Erythroblast (primary cell): Measurements from ENCODE around the gene CPXM1.

Source experiments
- DNase-seq, 2 experiments: peaks; one replicate each; lab custom pipeline; 2025; lab: John Stamatoyannopoulos, UW
- GATA1 ChIP-seq: IDR thresholded peaks from 2 replicates; pipeline ENCODE4 v1.6.1; 2011; ENCODE audit warnings: low read depth, mild to moderate bottlenecking, control low read depth, low read length, moderate library complexity
- POLR2A ChIP-seq: IDR thresholded peaks from 2 replicates; pipeline ENCODE4 v1.6.1; 2011; ENCODE audit warnings: mild to moderate bottlenecking, low read length

The CPXM1 gene

DNA sequence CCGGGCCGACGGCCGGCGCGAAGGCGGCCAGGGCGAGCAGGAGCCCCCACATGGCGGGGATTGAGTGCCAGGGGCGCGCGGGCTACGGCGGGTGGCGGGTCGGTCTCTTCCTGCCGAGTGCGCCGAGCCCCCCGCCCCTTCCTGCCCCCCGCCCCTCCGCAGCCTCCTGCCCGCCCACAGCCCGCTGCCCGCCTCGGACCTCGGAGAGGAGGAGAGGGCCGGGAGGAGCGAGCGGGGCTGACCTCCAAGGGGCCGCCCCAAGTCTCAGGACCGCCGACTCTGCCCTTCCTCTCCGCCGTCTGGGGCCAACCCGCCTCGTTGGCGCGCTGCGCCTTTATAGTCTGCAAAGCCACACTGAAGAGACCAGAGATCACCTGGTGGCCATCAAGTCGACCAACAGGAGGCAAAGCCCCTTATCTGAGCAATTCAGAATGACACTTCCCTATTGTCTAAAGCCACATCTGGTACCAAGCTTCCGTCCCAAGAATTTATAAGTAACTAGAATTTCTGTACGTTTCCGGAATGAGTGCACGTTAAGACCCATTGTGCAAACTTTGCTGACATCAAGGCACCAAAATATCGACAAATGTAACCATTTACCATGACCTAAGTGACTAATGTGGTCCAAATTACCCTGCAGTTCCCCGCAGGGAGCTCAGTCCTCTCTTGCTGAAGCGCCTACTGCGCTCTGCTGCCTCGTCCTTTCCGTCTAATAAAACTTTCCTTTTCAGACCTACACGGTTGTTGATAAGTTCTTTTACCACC is at the start of gene CPXM1:
CPXM1 (minus strand) TSS at position 107 of the 765 bp plus-strand sequence; CDS start at position 52, 55 bp downstream.
- TF ChIP-seq GATA1: no peak
- no peak for TF ChIP-seq POLR2A
- no peak for DNase-seq

DNA sequence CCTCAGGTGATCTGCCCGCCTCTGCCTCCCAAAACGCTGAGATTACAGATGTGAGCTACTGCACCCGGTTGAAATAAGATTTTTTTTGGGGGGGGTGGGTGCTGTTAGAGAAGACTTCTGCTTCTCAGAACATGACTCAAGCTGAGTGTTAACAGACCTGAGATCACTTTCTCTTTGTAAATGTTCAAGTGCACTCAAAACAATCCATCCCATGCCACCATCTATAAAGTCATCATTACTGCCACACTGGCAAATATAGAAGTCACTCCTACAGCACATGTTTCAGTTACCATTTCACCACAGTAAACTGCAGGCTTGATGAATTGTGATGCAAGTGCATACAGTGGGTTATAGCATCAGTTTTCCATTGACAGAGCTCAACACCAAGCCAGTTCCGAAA is 49.1 kb upstream of the CPXM1 start:
- no peak for DNase-seq

DNA sequence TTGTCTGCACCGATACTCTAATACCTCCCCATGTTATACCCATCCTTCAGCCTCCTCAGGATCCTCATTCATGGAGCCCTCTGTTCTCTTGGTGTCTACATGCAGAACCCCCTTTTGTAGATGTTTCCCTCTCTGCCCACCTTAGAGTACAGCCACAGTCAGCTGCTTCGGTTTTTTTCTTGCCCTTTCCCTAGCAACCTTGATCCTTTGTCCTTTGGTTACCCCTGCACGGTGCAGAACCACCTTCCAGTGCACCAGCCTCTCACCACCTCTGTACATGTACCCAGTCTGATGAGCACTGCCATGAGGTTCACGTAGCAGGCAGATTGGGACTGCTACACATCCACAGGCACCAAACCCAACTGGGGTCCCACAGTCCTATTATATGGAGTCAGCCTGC is 47.4 kb upstream of the CPXM1 start:
- DNase-seq: no peak

More for the DNA sequence above, 49.1 kb upstream of the CPXM1 start:
- no peak for TF ChIP-seq POLR2A
- TF ChIP-seq GATA1: no peak

DNA sequence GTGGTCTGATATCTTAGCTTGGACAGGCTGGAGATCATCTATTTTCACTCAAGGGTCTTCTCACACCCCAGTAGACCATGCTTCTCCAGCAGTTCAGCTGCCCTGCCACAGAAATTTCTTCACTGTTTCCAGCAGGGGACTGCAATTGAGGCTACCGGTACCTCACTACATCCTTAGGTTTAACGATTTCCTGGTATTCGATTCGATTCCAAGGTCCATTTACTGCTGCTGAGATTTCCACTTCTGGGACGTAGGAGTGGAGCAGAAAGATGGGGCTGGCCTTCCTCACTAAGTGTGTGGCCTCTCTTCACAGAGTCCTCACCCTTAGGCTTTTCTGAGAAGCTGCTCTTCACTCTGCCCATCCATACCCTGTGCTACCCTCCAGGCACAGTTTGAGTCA is 46.3 kb upstream of the CPXM1 start:
- TF ChIP-seq GATA1: no peak
- no peak for TF ChIP-seq POLR2A

More for the DNA sequence above, 47.4 kb upstream of the CPXM1 start:
- TF ChIP-seq POLR2A: no peak
- TF ChIP-seq GATA1: no peak

DNA sequence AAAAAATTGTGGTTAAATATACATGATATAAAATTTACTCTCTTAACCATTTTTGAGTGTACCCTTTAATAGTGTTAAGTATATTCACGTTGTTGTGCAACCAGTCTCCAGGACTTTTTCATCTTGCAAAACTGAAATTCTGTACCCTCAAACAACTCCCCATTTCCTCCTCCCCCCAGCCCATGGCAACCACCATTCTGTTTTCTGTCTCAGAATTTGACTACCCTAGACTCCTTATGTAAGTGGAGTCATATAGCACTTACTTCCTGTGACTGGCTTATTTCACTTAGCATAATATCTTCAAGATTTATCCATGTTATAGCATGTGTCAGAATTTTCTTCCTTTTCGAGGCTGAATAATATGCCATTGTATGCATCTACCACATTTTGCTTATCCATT is 45.2 kb upstream of the CPXM1 start:
- TF ChIP-seq GATA1 (no peak), POLR2A (no peak)
- no peak for DNase-seq

More for the DNA sequence above, 46.3 kb upstream of the CPXM1 start:
- no peak for DNase-seq

DNA sequence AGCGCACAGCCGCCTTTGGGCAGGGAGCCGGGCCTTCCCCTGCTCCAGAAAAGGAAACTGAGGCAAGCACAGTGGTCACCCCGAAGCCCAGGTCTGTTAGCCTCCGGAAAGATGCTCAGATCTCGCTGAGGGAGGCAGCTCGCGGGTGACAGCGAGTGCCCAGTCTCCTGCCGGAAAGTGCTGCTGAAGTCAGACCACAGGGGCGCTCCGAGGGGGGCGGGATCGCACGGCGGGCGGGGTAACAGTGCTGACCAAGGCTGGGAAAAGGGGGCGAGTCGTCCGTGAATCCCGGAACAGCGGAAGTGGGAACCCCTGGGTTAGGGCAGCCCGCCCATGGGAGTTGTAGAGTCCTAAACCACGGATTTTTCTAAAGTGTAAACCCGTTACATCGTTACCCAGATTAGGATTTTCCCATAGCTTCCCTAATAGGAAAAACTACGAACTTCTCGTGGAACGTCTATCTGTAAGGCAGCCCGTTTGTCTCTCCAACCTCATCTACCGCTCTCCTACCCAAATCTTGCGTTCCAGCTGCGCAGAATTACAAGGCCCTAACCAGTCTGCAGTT is 40.6 kb upstream of the CPXM1 start:
- TF ChIP-seq GATA1 (no peak), POLR2A (no peak)
- peak; percentile 64 to 73 for DNase-seq

DNA sequence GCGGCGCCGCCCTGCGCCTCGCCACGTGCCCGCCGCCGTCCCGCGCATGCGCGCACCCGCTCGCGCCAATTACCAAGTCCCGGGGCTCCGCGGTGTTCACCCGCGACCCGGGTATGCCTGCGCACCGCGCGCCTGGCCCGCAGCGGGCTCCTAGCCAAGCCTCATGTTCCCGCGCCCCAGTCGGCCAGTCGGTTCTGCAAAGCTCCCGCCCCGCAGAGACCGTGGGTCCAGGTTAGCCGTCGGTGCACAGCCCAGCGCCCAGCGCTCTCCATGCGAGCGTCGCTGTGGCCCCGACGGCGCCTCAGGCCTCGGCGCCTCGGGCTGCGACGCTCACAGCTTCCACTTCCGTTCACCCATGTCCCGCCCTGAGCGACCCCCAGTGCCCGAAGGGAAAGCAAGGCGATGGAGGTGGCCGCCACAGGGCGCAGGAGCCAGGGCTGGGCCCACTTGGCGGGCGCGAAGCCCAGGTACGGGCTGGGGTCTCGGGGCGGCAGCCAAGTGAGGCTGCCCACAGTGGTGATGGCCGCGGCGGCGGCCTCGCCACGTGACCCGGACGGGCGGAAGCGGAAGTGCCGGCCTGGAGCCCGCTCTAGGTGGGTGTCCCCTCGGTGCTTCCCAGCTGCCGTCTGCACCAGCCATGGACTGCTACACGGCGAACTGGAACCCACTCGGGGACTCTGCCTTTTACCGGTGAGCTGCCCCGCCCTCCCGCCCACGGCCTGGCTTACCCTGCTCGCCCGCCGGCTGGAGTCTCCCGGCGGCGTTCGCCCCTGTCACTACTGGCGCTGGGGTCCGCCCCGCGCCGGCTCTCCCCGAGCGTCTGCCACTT is 39.9 kb upstream of the CPXM1 start, which contains the start of the genes PCED1A and VPS16:
PCED1A (minus strand) TSS at position 518 of the 829 bp plus-strand sequence. CDS start 743 bp downstream, outside the sequence.
VPS16 (plus strand) TSS at position 608 of the 829 bp plus-strand sequence; CDS start at position 638, 30 bp downstream.
- TF ChIP-seq GATA1 (no peak), POLR2A (peak; percentile 63)

DNA sequence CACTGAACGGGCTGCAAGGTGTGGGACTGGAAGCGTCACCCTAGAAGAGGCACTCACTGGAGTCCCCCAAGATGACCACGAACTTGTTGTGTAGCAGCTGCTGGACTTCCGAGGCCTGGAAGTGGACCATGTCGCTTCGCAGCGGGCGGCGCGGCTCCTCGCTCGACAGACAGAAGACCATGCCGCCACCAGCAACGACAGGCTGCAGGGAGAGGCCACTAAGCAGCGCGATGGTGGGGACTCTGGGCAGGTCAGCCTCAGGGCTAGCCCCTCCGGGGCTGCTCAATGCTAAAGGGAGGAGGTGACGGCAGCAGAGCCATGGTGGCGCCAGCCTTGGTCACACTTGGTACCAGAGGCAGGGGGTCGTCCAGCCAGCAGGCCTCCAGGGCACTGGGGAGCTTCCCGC is 39.3 kb upstream of the CPXM1 start:
- DNase-seq: no peak
- TF ChIP-seq GATA1 (no peak), POLR2A (no peak)

More for the DNA sequence above, 39.9 kb upstream of the CPXM1 start, which contains the start of the genes PCED1A and VPS16:
- peak; percentile 90 to 91 for DNase-seq

DNA sequence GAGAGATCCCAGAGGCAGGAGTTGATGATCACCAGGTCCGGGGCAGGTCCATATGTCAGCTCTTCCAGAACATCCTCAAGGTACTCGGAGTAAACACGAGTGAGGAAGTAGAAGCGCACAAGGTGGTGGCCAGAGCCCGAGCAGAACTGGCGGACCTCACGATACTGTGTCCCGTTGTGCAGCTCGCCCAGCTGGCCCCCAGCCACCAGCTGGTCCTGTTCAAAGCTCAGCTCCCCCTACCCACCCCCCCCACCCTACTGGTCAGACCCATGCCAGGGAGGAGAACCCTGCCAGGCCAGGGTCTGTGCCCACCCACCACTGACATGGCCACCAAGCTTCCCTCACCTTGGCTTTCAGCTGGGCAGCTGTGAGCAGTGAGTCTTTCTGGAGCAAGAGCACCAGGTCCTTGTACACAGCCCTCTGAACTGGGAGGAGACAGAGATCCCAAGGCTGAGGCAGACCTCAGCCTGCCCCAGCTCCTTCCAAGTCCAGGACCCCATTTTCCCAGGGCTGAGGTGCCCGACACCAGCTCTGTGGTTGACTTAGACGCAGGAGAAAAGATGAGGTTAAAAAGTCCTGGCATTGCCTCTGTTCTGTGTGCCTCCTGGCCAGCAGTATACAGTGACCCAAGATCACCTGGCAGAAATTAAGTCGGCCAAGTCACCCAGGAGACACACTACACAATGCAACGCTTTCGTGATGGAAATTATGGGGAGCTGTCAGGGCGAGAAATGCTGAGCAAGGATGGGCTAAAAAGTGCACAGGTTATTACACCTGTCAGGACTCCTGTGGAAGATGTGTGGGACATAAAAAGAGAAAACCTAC is 38.6 kb upstream of the CPXM1 start:
- DNase-seq: no peak
- TF ChIP-seq GATA1 (no peak), POLR2A (no peak)

DNA sequence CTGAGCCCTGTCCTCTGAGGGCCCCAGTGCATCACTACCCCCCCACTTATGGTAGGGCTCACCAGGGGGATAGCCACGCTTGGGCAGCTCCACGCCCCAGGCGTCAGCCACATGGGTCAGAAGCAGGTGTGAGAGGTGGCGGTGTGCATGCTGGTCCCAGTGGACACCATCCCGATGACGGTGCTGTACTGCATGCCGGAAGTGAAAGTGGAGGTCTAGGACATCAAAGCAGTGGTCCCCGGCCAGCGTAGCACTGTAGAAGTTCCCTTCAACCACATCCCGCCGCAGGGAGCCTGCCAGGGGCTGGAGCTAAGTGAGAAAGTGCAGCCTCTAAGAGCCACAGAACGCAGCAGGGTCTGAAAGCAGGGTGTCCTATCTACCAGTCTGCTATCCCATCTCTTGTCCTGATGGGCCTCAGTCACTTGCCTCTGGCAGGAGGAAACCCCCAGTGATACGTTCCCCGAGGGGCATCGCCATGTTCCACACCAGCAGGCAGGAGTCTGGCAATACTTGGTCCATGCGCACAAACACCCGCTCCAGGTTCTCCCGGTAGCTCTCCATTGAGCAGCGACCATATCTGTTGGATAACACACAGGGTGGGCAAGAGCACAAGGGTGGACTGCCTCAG is 37.9 kb upstream of the CPXM1 start:
- no peak for TF ChIP-seq GATA1
- TF ChIP-seq POLR2A: no peak
- DNase-seq: no peak

DNA sequence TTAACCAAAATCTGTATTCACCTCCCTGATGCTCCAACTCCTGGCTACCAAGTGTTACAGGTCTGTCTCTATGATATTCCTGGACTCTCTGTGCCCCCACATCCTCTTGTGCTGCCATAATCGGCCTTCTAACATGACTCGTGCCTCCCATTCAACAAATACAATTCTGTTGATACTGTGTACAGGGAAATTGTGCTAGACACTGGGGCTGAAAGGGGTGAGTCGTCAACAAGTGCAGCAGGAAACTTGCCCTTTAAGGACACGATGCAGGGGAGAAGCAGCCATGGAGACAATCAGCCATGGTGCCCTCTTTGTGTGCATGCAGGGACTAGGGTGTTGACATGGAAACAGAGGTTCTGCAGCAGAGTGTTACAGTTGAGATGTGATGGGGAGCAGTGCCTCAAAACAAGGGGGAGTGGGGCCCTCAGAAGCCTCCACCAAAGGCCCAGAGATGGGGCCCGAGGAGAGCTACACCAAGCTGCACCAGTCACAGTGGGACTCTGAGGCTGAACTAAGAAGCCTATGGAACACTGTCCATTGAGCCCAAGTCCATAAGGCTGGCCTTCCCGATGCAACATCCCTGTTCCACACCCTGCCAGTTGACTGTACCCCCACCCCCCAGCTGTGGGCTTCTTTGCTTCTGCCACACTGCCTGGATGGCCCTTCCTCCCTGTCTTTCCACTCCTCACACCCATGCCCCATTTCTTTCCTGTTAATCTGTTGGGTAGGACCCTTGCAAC is 37.0 kb upstream of the CPXM1 start:
- TF ChIP-seq GATA1: no peak
- no peak for TF ChIP-seq POLR2A
- DNase-seq: no peak

DNA sequence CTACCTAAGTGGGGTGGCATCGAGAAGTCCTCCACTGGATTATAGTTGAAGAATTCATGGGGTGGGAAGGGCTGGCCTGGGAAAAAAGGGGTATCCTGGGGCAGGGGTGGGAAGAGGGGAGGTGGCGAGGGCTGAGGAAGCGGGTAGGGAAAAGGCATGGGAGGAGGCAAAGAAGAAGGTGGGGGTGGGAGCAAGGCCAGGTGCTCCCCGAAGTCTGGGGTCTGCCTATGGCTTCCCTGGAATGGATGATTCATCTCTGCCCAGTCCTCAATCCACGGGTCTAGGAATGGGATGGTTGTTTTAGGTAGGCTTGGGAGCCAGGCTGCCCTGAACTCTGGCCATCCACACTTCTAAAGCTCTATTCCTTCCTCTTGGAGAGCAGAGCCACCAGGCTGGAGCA is 35.6 kb upstream of the CPXM1 start:
- TF ChIP-seq GATA1 (no peak), POLR2A (no peak)

More for the DNA sequence above, 35.6 kb upstream of the CPXM1 start:
- no peak for DNase-seq
